IPS DF 6.9 (cell line): ENCODE results near the gene ZFYVE21.

Source experiments
- DNase-seq: peaks from one replicate; pipeline ENCODE4 v3.0.0-alpha.2; 2013; ENCODE audit warnings: low read depth, low spot score
- H3K27ac ChIP-seq: one replicate; pipeline ENCODE4 v1.5.1; 2013; ENCODE audit warnings: low read length, control low read depth
- H3K27me3 ChIP-seq: 2 replicates; pipeline ENCODE4 v1.6.1; 2013; ENCODE audit warnings: mild to moderate bottlenecking, low read length; ENCODE audit not compliant: control insufficient read depth, insufficient read depth
- H3K36me3 ChIP-seq: 2 replicates; pipeline ENCODE4 v1.6.1; 2013; ENCODE audit warnings: low read length; ENCODE audit not compliant: control insufficient read depth, insufficient read depth
- H3K4me1 ChIP-seq: 2 replicates; pipeline ENCODE4 v1.6.1; 2013; ENCODE audit warnings: low read length; ENCODE audit not compliant: control insufficient read depth, insufficient read depth
- H3K4me3 ChIP-seq: 2 replicates; pipeline ENCODE4 v1.5.1; 2013; ENCODE audit warnings: mild to moderate bottlenecking, low read length
- H3K9me3 ChIP-seq: 2 replicates; pipeline ENCODE4 v1.6.1; 2013; ENCODE audit warnings: low read length, inconsistent platforms; ENCODE audit not compliant: control insufficient read depth, insufficient read depth
- WGBS: extraction: QIAGEN DNeasy Blood & Tissue Kit; methylation state at CpG from one replicate; pipeline ENCODE4 v1.1.7; 2013; ENCODE audit warnings: mixed read lengths, missing lambda C conversion rate; ENCODE audit not compliant: insufficient read length, insufficient coverage; 5-methylcytosine and 5-hydroxymethylcytosine counted together

ZFYVE21 gene

DNA sequence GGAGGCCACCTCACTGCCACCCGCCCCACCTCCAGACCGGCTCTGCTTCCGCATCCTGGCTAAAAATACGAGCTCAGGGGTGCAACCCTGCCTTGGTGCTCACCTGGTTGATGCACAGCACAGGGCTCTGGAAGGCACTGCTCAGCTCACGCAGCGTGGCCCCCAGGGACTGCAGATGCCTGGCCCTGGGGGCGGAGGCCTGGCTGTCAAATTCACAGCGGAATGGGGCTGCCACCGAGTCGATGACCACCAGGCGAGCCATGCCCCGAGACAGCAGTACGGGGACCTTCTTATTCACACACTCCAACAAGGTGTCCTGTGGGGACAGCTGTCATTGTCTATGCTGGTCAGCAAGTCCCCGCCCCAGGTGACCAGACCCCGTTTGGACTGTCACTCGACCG, 16.3 kb upstream of the ZFYVE21 start:
- WGBS = no CpG with 5 or more reads among the region's 17 CpGs
- Histone ChIP-seq H3K4me3 (no peak overlapping the region), H3K27ac (no peak overlapping the region)

DNA sequence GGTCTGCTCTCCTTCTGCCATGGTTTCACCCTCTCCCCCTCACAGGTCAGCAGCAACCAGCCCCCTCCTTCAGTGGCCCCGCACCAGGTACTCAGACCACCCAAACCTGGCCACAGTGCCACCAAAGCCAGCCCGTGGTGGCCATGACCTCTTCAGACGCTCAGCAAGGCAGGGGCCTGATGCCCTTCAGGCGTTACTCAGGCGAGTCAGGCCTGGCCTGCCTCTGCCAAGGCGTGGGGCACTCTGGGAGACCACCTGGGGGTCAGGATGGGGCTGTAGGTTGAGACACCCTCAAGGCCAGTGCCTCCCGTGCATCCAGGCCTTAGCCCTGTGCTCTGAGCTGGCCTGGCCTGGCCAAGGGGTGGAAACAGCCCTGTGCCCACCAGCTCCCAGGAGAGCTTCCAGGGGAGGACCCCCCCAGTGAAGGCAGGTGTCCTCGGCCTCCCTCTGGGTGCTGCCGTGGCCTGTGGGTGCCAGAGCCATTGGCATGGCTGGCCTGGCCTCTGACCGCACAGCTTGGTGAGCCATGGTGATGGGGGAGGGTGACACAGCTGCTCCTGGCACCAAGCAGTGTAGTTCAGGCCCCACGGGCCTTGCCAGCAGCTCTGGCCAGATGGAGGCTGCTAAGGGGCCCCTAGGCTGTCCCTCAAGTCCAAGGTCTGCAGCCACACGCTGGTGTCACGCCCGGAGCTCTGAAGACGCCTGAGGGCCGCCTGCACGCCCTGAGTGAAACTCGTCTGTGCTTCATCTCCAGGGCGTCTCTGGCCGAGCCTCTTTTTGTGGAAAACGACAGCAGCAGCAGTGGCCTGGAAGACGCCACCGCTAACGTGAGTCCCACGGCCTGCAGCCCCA, 15.5 kb upstream of the ZFYVE21 start:
- Histone ChIP-seq H3K4me3 (no peak overlapping the region), H3K9me3 (no peaks in the 10 kb centered on the region), H3K36me3 (peaks cover 42% of the 10 kb centered on the region), H3K4me1 (no peaks in the 10 kb centered on the region; the same call in 1 of the 2 replicates), H3K27ac (no peak overlapping the region), H3K27me3 (no peaks in the 10 kb centered on the region)
- DNase-seq = no peak
- no CpG with 5 or more reads among the region's 25 CpGs for WGBS

More for the DNA sequence above, 16.3 kb upstream of the ZFYVE21 start:
- H3K9me3 ChIP-seq = no peaks in the 10 kb centered on the region
- H3K36me3 ChIP-seq = peaks cover 47% of the 10 kb centered on the region
- H3K4me1 ChIP-seq = no peaks in the 10 kb centered on the region; the same call in 1 of the 2 replicates
- no peaks in the 10 kb centered on the region for H3K27me3 ChIP-seq
- no peak for DNase-seq

DNA sequence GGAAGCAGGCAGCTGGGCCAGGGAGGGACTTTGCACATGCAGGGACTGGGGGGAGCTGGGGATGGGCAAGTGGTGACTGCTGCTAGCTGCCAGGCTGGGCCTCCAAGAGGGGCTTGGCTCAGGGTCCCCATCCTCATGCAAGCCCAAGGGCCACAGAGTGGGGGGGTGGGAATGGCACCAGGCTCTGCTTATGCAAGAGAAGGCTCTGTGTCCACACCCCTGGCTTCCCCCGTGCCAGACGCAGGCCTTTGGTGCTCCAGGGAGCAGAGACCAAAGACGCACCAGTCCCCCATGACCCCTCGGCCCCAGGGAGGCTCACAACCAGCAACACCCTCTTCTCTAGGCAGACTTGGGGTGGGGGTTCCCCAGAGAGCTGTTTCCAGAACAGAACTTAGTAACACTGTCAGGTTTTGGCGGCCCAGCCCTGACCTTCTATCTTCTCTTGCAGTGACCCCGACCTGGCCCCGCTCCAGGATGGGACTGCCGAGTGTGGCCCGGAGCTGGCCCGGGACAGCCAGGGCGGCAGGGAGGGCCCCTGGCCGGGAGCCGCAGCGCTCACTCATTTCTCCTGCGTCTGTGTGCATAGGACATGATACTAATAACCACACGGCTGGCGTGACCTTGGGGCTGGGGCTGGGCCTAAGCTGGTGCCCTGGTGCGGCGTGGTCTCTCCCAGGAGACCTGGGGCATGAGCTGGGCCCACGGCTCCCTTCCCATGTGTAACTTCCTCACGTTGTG, 14.7 kb upstream of the ZFYVE21 start:
- Histone ChIP-seq H3K4me3 (no peak overlapping the region), H3K27me3 (no peaks in the 10 kb centered on the region), H3K9me3 (no peaks in the 10 kb centered on the region), H3K4me1 (no peaks in the 10 kb centered on the region; the same call in 1 of the 2 replicates), H3K27ac (no peak overlapping the region), H3K36me3 (peaks cover 42% of the 10 kb centered on the region)
- WGBS = no CpG with 5 or more reads among the region's 21 CpGs
- no peak for DNase-seq

DNA sequence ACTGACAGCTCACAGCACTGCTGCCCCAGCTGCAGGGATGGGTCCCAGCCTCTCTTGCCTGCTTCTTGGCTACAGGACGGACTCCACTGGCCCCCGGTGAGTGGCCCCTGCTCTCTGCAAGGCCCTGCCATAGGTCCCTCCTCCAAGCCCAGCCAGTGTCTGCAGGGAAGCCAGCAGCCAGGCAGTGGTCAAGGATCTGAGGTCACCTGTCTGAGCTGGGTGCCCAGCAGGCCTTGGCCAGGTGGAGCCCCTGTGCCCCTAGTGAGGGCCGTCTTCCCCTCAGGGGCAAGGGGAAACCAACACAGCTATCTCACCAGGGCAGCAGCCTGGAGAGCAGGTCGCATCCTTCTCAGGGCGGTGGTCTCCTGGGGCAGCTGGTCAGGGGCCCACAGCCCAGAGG, 13.5 kb upstream of the ZFYVE21 start:
- DNase-seq = no peak
- Histone ChIP-seq H3K27me3 (no peaks in the 10 kb centered on the region), H3K4me1 (no peaks in the 10 kb centered on the region; the same call in 1 of the 2 replicates), H3K4me3 (no peak overlapping the region), H3K27ac (no peak overlapping the region), H3K9me3 (no peaks in the 10 kb centered on the region), H3K36me3 (peaks cover 47% of the 10 kb centered on the region)
- WGBS = no CpG with 5 or more reads among the region's 5 CpGs

DNA sequence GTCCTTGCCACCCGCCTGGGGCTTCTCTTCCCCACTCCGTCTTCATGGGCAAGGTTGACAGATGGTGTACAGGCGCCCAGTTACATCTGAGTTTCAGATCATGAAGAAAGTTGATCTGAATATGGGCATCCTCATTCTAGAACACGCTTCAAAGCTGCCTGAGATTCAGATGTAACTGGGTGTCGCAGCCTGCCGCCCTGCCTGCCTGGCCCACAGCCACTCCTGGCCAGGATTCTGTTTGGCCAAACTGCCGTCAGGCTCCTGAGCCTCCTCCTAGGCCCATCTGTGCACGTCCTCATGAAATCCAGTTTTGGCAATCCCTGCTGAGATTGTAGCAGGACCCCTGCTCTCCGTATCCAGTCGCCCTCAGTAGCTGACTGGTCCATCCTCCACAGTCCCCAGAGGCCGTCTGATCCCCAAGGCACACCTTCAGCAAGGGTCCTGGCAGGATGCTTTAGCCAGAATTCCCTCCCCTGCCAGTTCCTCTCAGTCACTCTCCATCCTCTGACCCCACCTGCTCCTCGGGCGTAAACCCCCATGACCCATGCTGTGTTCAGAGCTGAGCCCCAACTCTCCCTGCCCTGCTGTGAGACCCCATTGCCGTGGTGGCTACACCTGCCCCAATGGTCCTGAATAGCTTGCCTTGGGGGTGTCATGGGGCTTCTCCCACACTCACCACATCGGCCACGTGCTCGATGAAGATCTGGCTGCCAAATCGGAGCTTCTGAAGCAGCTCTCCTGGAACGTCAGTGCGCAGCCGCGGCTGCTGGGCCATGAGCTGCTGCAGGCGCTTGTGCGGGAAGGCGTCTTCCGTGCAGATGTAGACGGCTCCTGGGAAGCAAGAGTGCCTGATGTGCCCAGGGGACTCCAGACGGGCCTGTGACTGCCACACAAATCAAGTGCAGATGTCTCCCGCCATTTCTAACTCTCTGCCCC, 12.8 kb upstream of the ZFYVE21 start:
- Histone ChIP-seq H3K9me3 (no peaks in the 10 kb centered on the region), H3K36me3 (peaks cover 47% of the 10 kb centered on the region), H3K4me3 (no peak overlapping the region), H3K4me1 (no peaks in the 10 kb centered on the region; the same call in 1 of the 2 replicates), H3K27me3 (no peaks in the 10 kb centered on the region), H3K27ac (no peak overlapping the region)
- no CpG with 5 or more reads among the region's 29 CpGs for WGBS
- DNase-seq = no peak

DNA sequence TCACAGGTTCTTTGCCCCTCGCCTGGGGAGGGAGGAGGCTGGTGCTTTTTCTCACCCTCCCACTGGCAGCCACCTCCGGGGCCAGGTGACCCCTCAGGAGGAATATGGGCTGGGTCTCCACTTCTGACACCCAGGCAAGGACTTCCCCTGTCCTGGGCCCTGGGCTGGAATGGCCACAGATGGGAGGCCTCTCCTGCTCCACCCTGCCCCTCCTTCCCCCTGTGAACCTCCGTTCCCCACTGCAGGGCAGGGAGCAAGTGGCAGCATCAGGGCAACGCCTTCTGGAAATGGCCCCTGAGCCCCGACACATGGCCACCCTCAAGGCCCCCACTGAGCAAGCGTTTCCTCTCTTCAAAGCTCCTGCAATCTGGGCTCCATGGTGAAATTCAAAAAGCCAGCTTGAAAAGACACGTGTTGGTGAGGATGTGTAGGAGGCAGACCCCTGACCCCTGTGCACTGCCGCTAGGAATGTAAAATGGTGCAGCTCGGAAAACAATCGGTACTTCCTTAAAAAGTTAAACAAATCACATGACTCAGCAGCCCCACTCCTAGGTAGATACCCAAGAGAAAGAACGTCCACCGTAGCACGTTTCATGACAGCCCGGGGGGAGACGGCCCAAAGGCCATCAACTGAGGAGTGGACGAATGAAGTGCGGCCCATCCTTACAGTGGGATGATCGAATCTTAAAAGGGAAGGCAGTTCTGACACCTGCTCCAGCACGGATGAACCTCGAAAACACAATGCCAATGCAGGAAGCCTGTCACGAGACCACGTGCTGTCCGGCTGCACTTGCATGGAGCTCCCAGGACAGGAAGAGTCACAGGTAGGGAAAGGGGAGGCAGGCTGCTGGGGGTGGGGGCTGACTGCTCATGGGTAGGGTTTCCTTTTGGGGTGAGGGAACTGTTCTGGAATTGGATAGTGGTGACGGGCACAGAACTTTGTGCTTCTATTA, 11.9 kb upstream of the ZFYVE21 start:
- Histone ChIP-seq H3K36me3 (peaks cover 49% of the 10 kb centered on the region), H3K27me3 (no peaks in the 10 kb centered on the region), H3K9me3 (no peaks in the 10 kb centered on the region), H3K4me3 (no peak overlapping the region), H3K27ac (no peak overlapping the region), H3K4me1 (no peaks in the 10 kb centered on the region; the same call in 1 of the 2 replicates)
- no peak for DNase-seq
- WGBS = no CpG with 5 or more reads among the region's 24 CpGs

DNA sequence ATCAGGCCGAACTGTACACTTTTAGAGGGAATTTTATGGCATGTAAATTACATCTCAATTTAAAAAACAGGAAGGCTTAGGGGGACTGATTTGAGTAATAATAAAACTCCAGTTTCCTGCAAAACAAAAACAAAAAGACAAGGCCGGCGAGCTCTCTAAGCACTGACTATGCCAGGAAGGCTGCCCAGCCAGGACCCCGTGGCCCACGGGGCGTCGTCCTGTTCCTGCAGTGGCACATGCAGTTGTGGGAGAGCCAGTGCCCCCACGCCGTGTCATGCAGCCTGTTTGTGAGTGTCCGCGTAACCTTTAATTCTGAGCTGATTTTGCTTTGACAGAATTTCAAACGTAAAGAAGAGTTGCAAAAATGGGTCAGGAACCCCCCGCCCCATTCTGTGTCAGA, 10.9 kb upstream of the ZFYVE21 start:
- no peak overlapping the region for H3K4me3 ChIP-seq
- H3K36me3 ChIP-seq = peaks cover 50% of the 10 kb centered on the region
- WGBS = no CpG with 5 or more reads among the region's 13 CpGs
- no peak for DNase-seq
- H3K27ac ChIP-seq = no peak overlapping the region
- H3K27me3 ChIP-seq = no peaks in the 10 kb centered on the region
- H3K4me1 ChIP-seq = no peaks in the 10 kb centered on the region; the same call in 1 of the 2 replicates
- no peaks in the 10 kb centered on the region for H3K9me3 ChIP-seq

DNA sequence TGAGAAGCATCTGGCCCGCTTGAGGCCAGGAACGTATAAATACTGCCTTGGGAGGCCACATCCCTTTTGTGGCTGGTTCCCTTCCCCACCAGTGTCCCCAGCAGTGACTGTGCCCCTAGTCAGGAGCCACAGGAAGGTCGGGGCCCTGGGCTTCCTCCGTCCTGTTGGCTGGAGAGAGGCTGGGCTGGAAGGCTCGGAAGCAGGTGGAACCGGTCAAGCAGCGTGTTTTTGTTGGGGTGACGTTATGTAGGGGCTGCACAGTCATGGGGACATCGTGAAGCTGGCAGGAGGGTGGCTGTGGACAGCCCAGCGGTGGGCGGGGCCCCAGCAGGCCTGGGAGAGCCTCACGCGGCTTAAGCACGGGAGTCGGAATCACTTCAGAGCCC, 10.5 kb upstream of the ZFYVE21 start:
- H3K4me1 ChIP-seq = no peaks in the 10 kb centered on the region; the same call in 1 of the 2 replicates
- no peak overlapping the region for H3K4me3 ChIP-seq
- no CpG with 5 or more reads among the region's 15 CpGs for WGBS
- no peaks in the 10 kb centered on the region for H3K9me3 ChIP-seq
- no peak for DNase-seq
- no peak overlapping the region for H3K27ac ChIP-seq
- no peaks in the 10 kb centered on the region for H3K27me3 ChIP-seq
- H3K36me3 ChIP-seq = peaks cover 50% of the 10 kb centered on the region

DNA sequence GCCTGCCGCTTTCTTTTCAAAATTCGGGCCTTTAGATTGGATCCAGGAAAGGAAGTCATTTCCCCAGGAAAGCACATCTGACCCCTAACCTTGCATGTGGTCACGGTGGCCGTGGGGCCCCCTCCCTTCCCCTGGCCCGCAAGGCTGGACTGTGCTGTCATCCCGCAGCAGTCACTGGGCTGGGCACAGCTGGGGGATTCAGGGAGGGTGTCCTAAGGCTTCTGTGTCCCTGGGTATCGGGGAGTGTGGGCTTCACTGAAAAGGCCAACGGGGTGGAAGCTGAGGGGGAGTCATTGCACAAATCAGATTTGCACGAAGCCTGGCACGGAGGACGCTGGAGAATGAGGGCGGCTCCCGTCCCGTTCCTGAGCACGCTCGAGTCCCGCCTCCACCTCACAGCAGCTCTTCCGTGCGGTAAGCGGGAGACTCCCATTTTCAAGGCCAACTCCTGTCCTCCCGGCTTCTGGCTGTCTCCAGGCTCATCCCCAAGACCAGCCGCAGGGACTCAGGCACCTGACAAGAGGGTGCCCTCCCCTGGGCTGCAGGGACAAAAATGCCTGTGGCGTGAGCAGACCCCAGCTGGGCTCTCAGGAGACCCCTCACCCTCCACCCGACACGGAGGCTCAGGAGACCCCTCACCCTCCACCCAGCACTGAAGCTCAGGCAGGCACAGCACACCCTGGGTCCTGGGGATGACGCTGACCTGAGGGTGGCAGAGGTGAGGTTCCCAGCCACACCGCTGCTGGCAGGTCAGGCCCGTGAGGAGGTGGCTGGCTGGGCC, 9.9 kb upstream of the ZFYVE21 start:
- Histone ChIP-seq H3K4me1 (no peaks in the 10 kb centered on the region), H3K27me3 (no peaks in the 10 kb centered on the region), H3K36me3 (peaks cover 46% of the 10 kb centered on the region), H3K27ac (no peak overlapping the region), H3K9me3 (no peaks in the 10 kb centered on the region), H3K4me3 (no peak overlapping the region)
- DNase-seq = no peak
- no CpG with 5 or more reads among the region's 28 CpGs for WGBS
